ENCODE results near the gene TEAD4. TPM values are rescaled to one million over a fixed set of nuclear protein-coding genes. Genes with fewer than 3 reads are reported as not detected.
A peak's percentile ranks its signal among the peaks of the same experiment; 100 is the strongest.

Gene TEAD4
- total and polyA plus RNA-seq, 2 donors (not counting 1 experiment from before 2014, with no cell fraction given): not detected

- no peak overlapping the region for H3K27ac Mint-ChIP-seq
- Histone ChIP-seq H3K79me2 (ENCODE audit: control insufficient read depth, insufficient read depth, low read length) (no peaks in the 10 kb centered on the region), H3K4me2 (replicated peaks; ENCODE audit: low read depth, low read length, poor library complexity, severe bottlenecking) (no peak overlapping the region), H2AFZ (ENCODE audit: insufficient read depth, low read depth, low read length, poor library complexity, severe bottlenecking) (no peak overlapping the region), H3K9me3 (ENCODE audit: control extremely low read depth in 1 of 3, control insufficient read depth in 2 of 3, insufficient read depth in 1 of 3, low read length in 2 of 3) (peaks cover 0 to 4% (median 0%) of the 10 kb centered on the region in 3 donors), H3K27me3 (replicated peaks in 1 of 4; ENCODE audit: control extremely low read depth in 1 of 4, control insufficient read depth in 3 of 4, insufficient read depth in 4 of 4, low read length in 3 of 4) (peaks cover 0 to 21% (median 10%) of the 10 kb centered on the region in 4 experiments), H3K9ac (ENCODE audit: low read length) (no peak overlapping the region), H4K20me1 (ENCODE audit: control insufficient read depth, insufficient read depth, low read length, poor library complexity, severe bottlenecking) (no peaks in the 10 kb centered on the region), H3K27ac (ENCODE audit: low read length in 2 of 2) (no peak overlapping the region), H3K36me3 (replicated peaks in 1 of 2; ENCODE audit: control extremely low read depth in 1 of 2, control insufficient read depth in 1 of 2, extremely low read depth in 1 of 2, insufficient read depth in 2 of 2, low read length in 1 of 2) (no peaks in the 10 kb centered on the region), H3K4me3 (ENCODE audit: control extremely low read depth in 1 of 5, extremely low read depth in 1 of 5, insufficient read depth in 1 of 5, low read depth in 2 of 5, low read length in 4 of 5) (no peak overlapping the region), H3K4me1 (ENCODE audit: control insufficient read depth in 2 of 2, insufficient read depth in 2 of 2, low read length in 2 of 2) (peaks cover 12% of the 10 kb centered on the region in 2 donors)
- no peaks in the 10 kb centered on the region for H3K9me3 Mint-ChIP-seq (ENCODE audit: insufficient read depth)
- TF ChIP-seq EZH2 (IDR thresholded peaks at IDR 0.05; ENCODE audit: borderline replicate concordance, insufficient read depth, low read depth, low read length, poor library complexity, severe bottlenecking): no peak
- TF ChIP-seq, protein P1, sequence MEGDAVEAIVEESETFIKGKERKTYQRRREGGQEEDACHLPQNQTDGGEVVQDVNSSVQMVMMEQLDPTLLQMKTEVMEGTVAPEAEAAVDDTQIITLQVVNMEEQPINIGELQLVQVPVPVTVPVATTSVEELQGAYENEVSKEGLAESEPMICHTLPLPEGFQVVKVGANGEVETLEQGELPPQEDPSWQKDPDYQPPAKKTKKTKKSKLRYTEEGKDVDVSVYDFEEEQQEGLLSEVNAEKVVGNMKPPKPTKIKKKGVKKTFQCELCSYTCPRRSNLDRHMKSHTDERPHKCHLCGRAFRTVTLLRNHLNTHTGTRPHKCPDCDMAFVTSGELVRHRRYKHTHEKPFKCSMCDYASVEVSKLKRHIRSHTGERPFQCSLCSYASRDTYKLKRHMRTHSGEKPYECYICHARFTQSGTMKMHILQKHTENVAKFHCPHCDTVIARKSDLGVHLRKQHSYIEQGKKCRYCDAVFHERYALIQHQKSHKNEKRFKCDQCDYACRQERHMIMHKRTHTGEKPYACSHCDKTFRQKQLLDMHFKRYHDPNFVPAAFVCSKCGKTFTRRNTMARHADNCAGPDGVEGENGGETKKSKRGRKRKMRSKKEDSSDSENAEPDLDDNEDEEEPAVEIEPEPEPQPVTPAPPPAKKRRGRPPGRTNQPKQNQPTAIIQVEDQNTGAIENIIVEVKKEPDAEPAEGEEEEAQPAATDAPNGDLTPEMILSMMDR (IDR thresholded peaks at IDR 0.05): no peak
- ChIA-PET POLR2A (no interaction called here), CTCF (interaction anchor here (1.2 to 1.5 kb wide), 2 partner anchors 29 to 204 kb away, joined by 3 to 6 read pairs; no protein-coding TSS in a partner anchor)
- H3K4me1 Mint-ChIP-seq: peaks cover 8% of the 10 kb centered on the region
- intact Hi-C loops (cut with micrococcal nuclease): loop anchor here (2.0 kb wide), 1 partner anchor 131 kb away; no protein-coding TSS in a partner anchor
- H3K4me3 Mint-ChIP-seq: no peak overlapping the region
- peaks cover 15% of the 10 kb centered on the region for H3K27me3 Mint-ChIP-seq
- DNase-seq: no peak
- WGBS (ENCODE audit: insufficient coverage): 97% methylated on average over 22 of the region's 25 CpGs
- no peak for ATAC-seq (ENCODE audit: low read depth)
Measured at GRCh38 chr12:3071710-3072109, 112.5 kb downstream of the TEAD4 start.

- H3K79me2 ChIP-seq (ENCODE audit: control insufficient read depth, insufficient read depth, low read length): no peaks in the 10 kb centered on the region
- POLR2A ChIA-PET: no interaction called here
Measured at GRCh38 chr12:3073438-3074250, 114.4 kb downstream of the TEAD4 start.

More at GRCh38 chr12:3073438-3074250, 114.4 kb downstream of the TEAD4 start:
- H3K9me3 Mint-ChIP-seq (ENCODE audit: insufficient read depth): no peaks in the 10 kb centered on the region
- ATAC-seq (ENCODE audit: low read depth) (peak; percentile 53), DNase-seq (peak; percentile 85)
- Histone ChIP-seq H3K4me3 (ENCODE audit: control extremely low read depth in 1 of 5, extremely low read depth in 1 of 5, insufficient read depth in 1 of 5, low read depth in 2 of 5, low read length in 4 of 5) (no peak overlapping the region), H2AFZ (ENCODE audit: insufficient read depth, low read depth, low read length, poor library complexity, severe bottlenecking) (no peak overlapping the region), H3K4me2 (replicated peaks; ENCODE audit: low read depth, low read length, poor library complexity, severe bottlenecking) (no peak overlapping the region), H3K9ac (ENCODE audit: low read length) (no peak overlapping the region), H3K36me3 (replicated peaks in 1 of 2; ENCODE audit: control extremely low read depth in 1 of 2, control insufficient read depth in 1 of 2, extremely low read depth in 1 of 2, insufficient read depth in 2 of 2, low read length in 1 of 2) (no peaks in the 10 kb centered on the region), H3K4me1 (ENCODE audit: control insufficient read depth in 2 of 2, insufficient read depth in 2 of 2, low read length in 2 of 2) (peaks cover 19 to 20% of the 10 kb centered on the region in 2 donors), H4K20me1 (ENCODE audit: control insufficient read depth, insufficient read depth, low read length, poor library complexity, severe bottlenecking) (no peaks in the 10 kb centered on the region), H3K27ac (ENCODE audit: low read length in 2 of 2) (no peak overlapping the region), H3K9me3 (ENCODE audit: control extremely low read depth in 1 of 3, control insufficient read depth in 2 of 3, insufficient read depth in 1 of 3, low read length in 2 of 3) (peaks cover 0 to 6% (median 0%) of the 10 kb centered on the region in 3 donors), H3K27me3 (replicated peaks in 1 of 4; ENCODE audit: control extremely low read depth in 1 of 4, control insufficient read depth in 3 of 4, insufficient read depth in 4 of 4, low read length in 3 of 4) (peaks cover 0 to 29% (median 13%) of the 10 kb centered on the region in 4 experiments)
- H3K4me1 Mint-ChIP-seq: peaks cover 15% of the 10 kb centered on the region
- intact Hi-C loops (cut with micrococcal nuclease): loop anchor here (1.0 to 2.0 kb wide), 2 partner anchors 62 to 129 kb away; no protein-coding TSS in a partner anchor
- H3K4me3 Mint-ChIP-seq: peak overlapping the region; percentile 34
- CTCF ChIA-PET: interaction anchor here (0.6 to 2.1 kb wide), 17 partner anchors 8 to 730 kb away, joined by 3 to 22 read pairs (median 4); no protein-coding TSS in a partner anchor
- H3K27me3 Mint-ChIP-seq: peaks cover 14% of the 10 kb centered on the region
- TF ChIP-seq, protein P1 (IDR thresholded peaks at IDR 0.05): peak; percentile 99
- TF ChIP-seq EZH2 (IDR thresholded peaks at IDR 0.05; ENCODE audit: borderline replicate concordance, insufficient read depth, low read depth, low read length, poor library complexity, severe bottlenecking): no peak
- no peak overlapping the region for H3K27ac Mint-ChIP-seq
- 3% methylated on average over 10 of the region's 13 CpGs for WGBS (ENCODE audit: insufficient coverage)

Data from B cell (primary cell).